Measurements from ENCODE around the gene SAP25. TPM values are rescaled to one million over a fixed set of nuclear protein-coding genes. Genes with fewer than 3 reads are reported as not detected.

The SAP25 gene
- polyA plus RNA-seq, 3 donors = 67.2 TPM; not detected in 2

- Histone ChIP-seq H4K20me1 (ENCODE audit: insufficient read depth, low read length) (peaks cover 6% of the 10 kb centered on the region), H3K27me3 (ENCODE audit: control insufficient read depth in 2 of 2, insufficient read depth in 2 of 2, low read length in 2 of 2) (peaks cover 0 to 2% of the 10 kb centered on the region in 2 donors), H3K4me1 (ENCODE audit: control insufficient read depth in 1 of 2, insufficient read depth in 2 of 2, low read length in 2 of 2) (peaks cover 0 to 10% of the 10 kb centered on the region in 2 donors), H3K4me2 (replicated peaks; ENCODE audit: extremely low read depth, low read length, poor library complexity, severe bottlenecking) (no peak overlapping the region), H3K79me2 (ENCODE audit: insufficient read depth, low read length) (no peaks in the 10 kb centered on the region), H3K36me3 (replicated peaks in 1 of 2; ENCODE audit: control insufficient read depth in 1 of 2, insufficient read depth in 2 of 2, low read length in 2 of 2) (no peaks in the 10 kb centered on the region), H3K9ac (ENCODE audit: insufficient read depth, low read length, poor library complexity, severe bottlenecking) (no peak overlapping the region), H3K27ac (ENCODE audit: low read depth in 1 of 2, low read length in 2 of 2) (no peak overlapping the region), H3K9me3 (replicated peaks in 1 of 2; ENCODE audit: control insufficient read depth in 1 of 2, insufficient read depth in 1 of 2, low read length in 2 of 2) (no peaks in the 10 kb centered on the region), H2AFZ (ENCODE audit: insufficient read depth, low read depth, low read length, poor library complexity, severe bottlenecking) (peak overlapping the region; percentile 41), H3K4me3 (replicated peaks in 1 of 3; ENCODE audit: low read depth in 2 of 3, low read length in 3 of 3) (no peak overlapping the region)
- Mint-ChIP-seq H3K4me1 (peaks cover 10% of the 10 kb centered on the region), H3K27ac (peak overlapping the region in 1 of 7 donors; percentile 28), H3K9me3 (peaks cover 0 to 3% (median 0%) of the 10 kb centered on the region in 7 donors), H3K36me3 (peaks cover 12 to 16% of the 10 kb centered on the region in 2 donors), H3K27me3 (ENCODE audit: low read depth in 3 of 3) (peaks cover 0 to 7% (median 2%) of the 10 kb centered on the region in 3 donors), H3K4me3 (peak overlapping the region in 1 of 2 donors; percentile 59)
- intact Hi-C loops (cut with micrococcal nuclease) = loop anchor here in 1 of 2 donors (5.0 kb wide), 1 partner anchor 97 kb away; no protein-coding TSS in a partner anchor
- TF ChIP-seq CTCF (IDR thresholded peaks at IDR 0.05) = peak; percentile 97
- DNase-seq = peak in 2 of 3 donors; percentile 65 to 69
- WGBS (ENCODE audit: insufficient coverage) = 26% methylated on average over 12 of the region's 12 CpGs
These were observed 9.8 kb downstream of the SAP25 start for GRCh38 chr7:100563809-100564400.

- H3K27me3 ChIP-seq (ENCODE audit: control insufficient read depth in 2 of 2, insufficient read depth in 2 of 2, low read length in 2 of 2) = no peaks in the 10 kb centered on the region
- peaks cover 0 to 2% (median 0%) of the 10 kb centered on the region in 3 donors for H3K27me3 Mint-ChIP-seq (ENCODE audit: low read depth in 3 of 3)
- H3K36me3 Mint-ChIP-seq = peaks cover 12 to 16% of the 10 kb centered on the region in 2 donors
- H3K36me3 ChIP-seq (replicated peaks in 1 of 2; ENCODE audit: control insufficient read depth in 1 of 2, insufficient read depth in 2 of 2, low read length in 2 of 2) = no peaks in the 10 kb centered on the region
- no peak overlapping the region for H3K9ac ChIP-seq (ENCODE audit: insufficient read depth, low read length, poor library complexity, severe bottlenecking)
- H3K4me3 Mint-ChIP-seq = no peak overlapping the region
- peaks cover 0 to 3% (median 0%) of the 10 kb centered on the region in 7 donors for H3K9me3 Mint-ChIP-seq
- intact Hi-C loops (cut with micrococcal nuclease) = loop anchor here in 1 of 2 donors (5.0 kb wide), 1 partner anchor 96 kb away; no protein-coding TSS in a partner anchor
- no peaks in the 10 kb centered on the region for H3K9me3 ChIP-seq (replicated peaks in 1 of 2; ENCODE audit: control insufficient read depth in 1 of 2, insufficient read depth in 1 of 2, low read length in 2 of 2)
- DNase-seq = no peak
- H3K4me2 ChIP-seq (replicated peaks; ENCODE audit: extremely low read depth, low read length, poor library complexity, severe bottlenecking) = no peak overlapping the region
- no peak for TF ChIP-seq CTCF (IDR thresholded peaks at IDR 0.05)
- peak overlapping the region in 1 of 7 donors; percentile 49 for H3K27ac Mint-ChIP-seq
- peaks cover 0 to 10% of the 10 kb centered on the region in 2 donors for H3K4me1 ChIP-seq (ENCODE audit: control insufficient read depth in 1 of 2, insufficient read depth in 2 of 2, low read length in 2 of 2)
- H3K4me1 Mint-ChIP-seq = peaks cover 8% of the 10 kb centered on the region
- WGBS (ENCODE audit: insufficient coverage) = 98% methylated on average over 7 of the region's 8 CpGs
- H3K79me2 ChIP-seq (ENCODE audit: insufficient read depth, low read length) = no peaks in the 10 kb centered on the region
- no peaks in the 10 kb centered on the region for H4K20me1 ChIP-seq (ENCODE audit: insufficient read depth, low read length)
- no peak overlapping the region for H3K27ac ChIP-seq (ENCODE audit: low read depth in 1 of 2, low read length in 2 of 2)
- no peak overlapping the region for H2AFZ ChIP-seq (ENCODE audit: insufficient read depth, low read depth, low read length, poor library complexity, severe bottlenecking)
- H3K4me3 ChIP-seq (replicated peaks in 1 of 3; ENCODE audit: low read depth in 2 of 3, low read length in 3 of 3) = no peak overlapping the region
These were observed 10.6 kb downstream of the SAP25 start for GRCh38 chr7:100563100-100563564.

Measured in CD14-positive monocyte (primary cell).